HepG2 (cell line): ENCODE results near the gene C20orf204. TPM values are rescaled to one million over a fixed set of nuclear protein-coding genes. Genes with fewer than 3 reads are reported as not detected.

Experiments used
- BRCA1 ChIP-seq: sonication (generic); formaldehyde crosslinking; IDR thresholded peaks from 2 replicates; pipeline ENCODE4 v1.4.0; 2020; ENCODE audit warnings: missing genetic modification reagents
- HNRNPLL ChIP-seq: fragments of 200-400 bp; formaldehyde crosslinking; IDR thresholded peaks from 2 replicates; pipeline ENCODE4 v1.6.1; 2017; ENCODE audit warnings: mild to moderate bottlenecking, low read depth, low read length; ENCODE audit not compliant: poor library complexity, severe bottlenecking
- PAF1 ChIP-seq: IDR thresholded peaks from 2 replicates; pipeline ENCODE4 v1.6.1; 2016; ENCODE audit warnings: missing genetic modification reagents, missing compliant biosample characterization
- PITX1 ChIP-seq: sonication (generic); formaldehyde crosslinking; IDR thresholded peaks from 2 replicates; pipeline ENCODE4 v1.5.1; 2020; ENCODE audit warnings: mild to moderate bottlenecking, missing genetic modification reagents
- UBTF ChIP-seq: sonication (generic); formaldehyde crosslinking; IDR thresholded peaks from 2 replicates; pipeline ENCODE4 v1.4.0; 2020; ENCODE audit warnings: mild to moderate bottlenecking, missing genetic modification reagents
- ZFP90 ChIP-seq: sonication (generic); formaldehyde crosslinking; IDR thresholded peaks from 2 replicates; pipeline ENCODE4 v1.8.0; 2022; ENCODE audit warnings: missing genetic modification reagents, mild to moderate bottlenecking, inconsistent platforms, borderline replicate concordance
- ZNF263 ChIP-seq: sonication (generic); formaldehyde crosslinking; IDR thresholded peaks from 2 replicates; pipeline ENCODE4 v1.4.0; 2020; ENCODE audit warnings: missing genetic modification reagents
- ZNF326 ChIP-seq: sonication (generic); formaldehyde crosslinking; IDR thresholded peaks from 2 replicates; pipeline ENCODE4 v1.4.0; 2020; ENCODE audit warnings: missing genetic modification reagents, borderline replicate concordance
- ZNF639 ChIP-seq: conservative IDR thresholded peaks from 2 replicates; pipeline ENCODE4 v1.6.1; 2018; ENCODE audit warnings: missing genetic modification reagents
- ZNF777 ChIP-seq: sonication (generic); formaldehyde crosslinking; IDR thresholded peaks from 2 replicates; pipeline ENCODE4 v1.4.0; 2020; ENCODE audit warnings: missing genetic modification reagents
- polyA plus RNA-seq, 8 experiments: library from polyadenylated mRNA; depleted of rRNA in 3 of 8; stranded (reverse) in 7 of 8; unstranded in 1 of 8; fragments of >200 nt; fragmentation: Illumina TruSeq in 4 of 8; extraction: Trizol in 4 of 8; gene quantifications; 2 replicates each; pipeline versions ENCODE4 v1.2.1 to v1.2.3, GENCODE V29; 2011 to 2016; ENCODE audit warnings: low read depth in 4 of 8, missing spikeins in 1 of 8, mixed read lengths in 1 of 8; ENCODE audit not compliant: insufficient read depth in 1 of 8
- total RNA-seq, 5 experiments: library from RNA; depleted of rRNA; stranded (reverse); fragments of >200 nt; fragmentation: Illumina TruSeq; extraction: Trizol; gene quantifications; 2 replicates each; pipeline ENCODE4 v1.2.3, GENCODE V29; 2016; ENCODE audit warnings: low read depth in 1 of 5

The C20orf204 gene
- total and polyA plus RNA-seq, 2 of the 13 experiments (the other 11 are each of a cell fraction or from before 2014, with no cell fraction given), result 22.1 to 80.0 TPM

- no peak for TF ChIP-seq ZNF639
- TF ChIP-seq ZNF777 (CRISPR knock-in tag), result 0 out of 2 replicates have a peak, but pooled peaks have one; percentile 29
- no peak for TF ChIP-seq PAF1 (CRISPR knock-in tag)
- TF ChIP-seq ZNF263 (CRISPR knock-in tag), result no peak
- TF ChIP-seq PITX1 (CRISPR knock-in tag), result no peak
- TF ChIP-seq ZNF326 (CRISPR knock-in tag), result no peak
- TF ChIP-seq HNRNPLL, result no peak
- no peak for TF ChIP-seq BRCA1
- 0 out of 2 replicates have a peak, but pooled peaks have one; percentile 28 for TF ChIP-seq ZFP90 (CRISPR knock-in tag)
- no peak for TF ChIP-seq UBTF (CRISPR knock-in tag)
Measured at GRCh38 chr20:64052326-64052722, 16.3 kb downstream of the C20orf204 start (continued).
